ENCODE data around the gene CEACAM20. TPM values are rescaled to one million over a fixed set of nuclear protein-coding genes. Genes with fewer than 3 reads are reported as not detected.

The CEACAM20 gene
- total and polyA plus RNA-seq, 10 of the 15 experiments (the other 5 are each of a cell fraction or from before 2014, with no cell fraction given) = not detected

DNA sequence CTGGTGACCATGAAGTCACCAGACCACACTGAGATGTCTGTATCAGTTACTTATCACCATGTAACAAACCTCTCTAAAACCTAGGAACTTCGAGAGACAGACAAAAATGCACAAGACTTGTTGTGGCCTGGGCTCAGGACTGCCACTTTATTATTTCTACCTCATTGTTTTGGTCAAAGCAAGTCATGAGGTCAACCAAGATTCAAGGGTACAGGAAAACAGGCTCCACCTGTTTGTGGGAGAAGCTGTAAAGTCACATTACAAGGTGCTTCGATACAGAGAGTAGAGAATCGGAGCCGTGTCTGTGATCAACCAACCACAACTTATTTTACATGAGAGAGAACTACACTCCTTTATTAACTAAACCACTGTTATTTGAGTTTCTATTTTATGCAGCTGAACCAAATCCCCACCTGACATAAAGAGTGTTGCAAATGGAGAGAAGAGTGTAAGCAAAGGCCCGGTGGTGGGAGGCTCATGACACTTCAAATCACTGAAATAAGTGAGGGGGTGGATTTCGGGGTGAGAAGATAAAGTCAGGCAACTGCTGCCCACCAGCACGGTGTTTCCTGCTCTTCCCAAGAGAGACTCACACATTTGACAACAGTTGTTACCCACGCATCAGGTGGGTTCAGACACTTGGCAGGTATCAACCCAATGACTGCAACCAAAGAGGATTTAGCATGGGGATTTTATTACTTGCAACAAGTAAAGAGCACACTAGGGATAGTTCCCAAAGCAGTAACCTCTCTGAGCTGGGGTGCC is 44.9 kb upstream of the CEACAM20 start:
- Histone ChIP-seq H3K9me3 (replicated peaks; ENCODE audit: control insufficient read depth, insufficient read depth, low read length) (no peaks in the 10 kb centered on the region), H3K4me2 (ENCODE audit: control insufficient read depth, insufficient read depth) (no peak overlapping the region), H3K4me1 (ENCODE audit: control insufficient read depth, insufficient read depth, low read length) (no peaks in the 10 kb centered on the region), H4K20me1 (ENCODE audit: control insufficient read depth, insufficient read depth) (no peaks in the 10 kb centered on the region), H3K9ac (ENCODE audit: control insufficient read depth, insufficient read depth, low read length) (no peak overlapping the region), H3K36me3 (ENCODE audit: control insufficient read depth in 2 of 2, insufficient read depth in 2 of 2, low read length in 1 of 2) (no peaks in the 10 kb centered on the region), H3K27me3 (replicated peaks in 1 of 2; ENCODE audit: control insufficient read depth in 2 of 2, insufficient read depth in 2 of 2, low read length in 1 of 2) (no peaks in the 10 kb centered on the region; a peak in 1 of 4 replicates), H3K27ac (ENCODE audit: control insufficient read depth, insufficient read depth) (no peak overlapping the region), H3K4me3 (no peak overlapping the region), H2AFZ (ENCODE audit: control insufficient read depth, low read depth, low read length) (no peak overlapping the region), H3K79me2 (ENCODE audit: control insufficient read depth, insufficient read depth, low read length) (no peaks in the 10 kb centered on the region)
- POLR2A ChIA-PET = interaction anchor here (0.7 kb wide), 1 partner anchor 336 kb away, joined by 5 read pairs; no protein-coding TSS in a partner anchor
- no peak for DNase-seq (ENCODE audit: low read depth, low spot score)
- SMC1A ChIA-PET (ENCODE audit: uncharacterized antibody, unreplicated experiment) = interaction anchor here (1.7 to 1.8 kb wide), 2 partner anchors 82 to 83 kb away, joined by 3 to 5 read pairs; no protein-coding TSS in a partner anchor
- CTCF ChIA-PET = interaction anchor here (0.5 to 1.5 kb wide), 4 partner anchors 77 to 86 kb away, joined by 3 to 6 read pairs (median 4); no protein-coding TSS in a partner anchor
- WGBS (ENCODE audit: insufficient coverage, insufficient replicate concordance, low lambda C conversion rate, missing lambda C conversion rate) = 25% methylated on average over 8 of the region's 8 CpGs
- ATAC-seq = no peak
- BruUV-seq (replicated peaks) = no TSS peak
- intact Hi-C loops (cut with micrococcal nuclease; ENCODE audit: unreplicated experiment) (loop anchor here (5.0 kb wide), 1 partner anchor 83 kb away; no protein-coding TSS in a partner anchor), in situ Hi-C loops (cut with MboI) (loop anchor here (5.0 kb wide), 1 partner anchor 83 kb away; no protein-coding TSS in a partner anchor)
- RAD21 ChIA-PET (ENCODE audit: unreplicated experiment) = no interaction called here
- FAIRE-seq = no peak
- TF ChIP-seq FOS (IDR thresholded peaks at IDR 0.05; ENCODE audit: borderline replicate concordance, extremely low read depth, insufficient read length) (no peak), IKZF1 (conservative IDR thresholded peaks at IDR 0.05) (no peak), TCF7 (IDR thresholded peaks at IDR 0.05; ENCODE audit: borderline replicate concordance) (no peak), TAF1 (IDR thresholded peaks at IDR 0.05; ENCODE audit: borderline replicate concordance, low read depth, low read length) (no peak), SRF (IDR thresholded peaks at IDR 0.05; ENCODE audit: low read depth in 2 of 2, low read length in 2 of 2) (no peak), ZBED1 (IDR thresholded peaks at IDR 0.05; ENCODE audit: borderline replicate concordance) (no peak), ETV6 (conservative IDR thresholded peaks at IDR 0.05 in 1 of 2, IDR thresholded peaks at IDR 0.05 in 1 of 2; ENCODE audit: borderline replicate concordance in 1 of 2, low read depth in 1 of 2) (no peak), CHD1 (IDR thresholded peaks at IDR 0.05; ENCODE audit: low read depth, low read length) (no peak), EGR1 (IDR thresholded peaks at IDR 0.05; ENCODE audit: borderline replicate concordance in 1 of 2, low read depth in 2 of 2, low read length in 2 of 2) (no peak), RAD51 (IDR thresholded peaks at IDR 0.05) (no peak), KLF5 (IDR thresholded peaks at IDR 0.05; ENCODE audit: partially characterized antibody) (no peak), ZNF207 (IDR thresholded peaks at IDR 0.05; ENCODE audit: borderline replicate concordance) (no peak), SUPT20H (IDR thresholded peaks at IDR 0.05; ENCODE audit: borderline replicate concordance, control insufficient read depth, low read depth, low read length) (no peak), GABPA (IDR thresholded peaks at IDR 0.05; ENCODE audit: low read depth) (no peak), JUNB (IDR thresholded peaks at IDR 0.05) (no peak)
- TF ChIP-seq, protein P1, sequence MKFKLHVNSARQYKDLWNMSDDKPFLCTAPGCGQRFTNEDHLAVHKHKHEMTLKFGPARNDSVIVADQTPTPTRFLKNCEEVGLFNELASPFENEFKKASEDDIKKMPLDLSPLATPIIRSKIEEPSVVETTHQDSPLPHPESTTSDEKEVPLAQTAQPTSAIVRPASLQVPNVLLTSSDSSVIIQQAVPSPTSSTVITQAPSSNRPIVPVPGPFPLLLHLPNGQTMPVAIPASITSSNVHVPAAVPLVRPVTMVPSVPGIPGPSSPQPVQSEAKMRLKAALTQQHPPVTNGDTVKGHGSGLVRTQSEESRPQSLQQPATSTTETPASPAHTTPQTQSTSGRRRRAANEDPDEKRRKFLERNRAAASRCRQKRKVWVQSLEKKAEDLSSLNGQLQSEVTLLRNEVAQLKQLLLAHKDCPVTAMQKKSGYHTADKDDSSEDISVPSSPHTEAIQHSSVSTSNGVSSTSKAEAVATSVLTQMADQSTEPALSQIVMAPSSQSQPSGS (IDR thresholded peaks at IDR 0.05; ENCODE audit: low read length) = no peak
- TF ChIP-seq, protein P2, sequence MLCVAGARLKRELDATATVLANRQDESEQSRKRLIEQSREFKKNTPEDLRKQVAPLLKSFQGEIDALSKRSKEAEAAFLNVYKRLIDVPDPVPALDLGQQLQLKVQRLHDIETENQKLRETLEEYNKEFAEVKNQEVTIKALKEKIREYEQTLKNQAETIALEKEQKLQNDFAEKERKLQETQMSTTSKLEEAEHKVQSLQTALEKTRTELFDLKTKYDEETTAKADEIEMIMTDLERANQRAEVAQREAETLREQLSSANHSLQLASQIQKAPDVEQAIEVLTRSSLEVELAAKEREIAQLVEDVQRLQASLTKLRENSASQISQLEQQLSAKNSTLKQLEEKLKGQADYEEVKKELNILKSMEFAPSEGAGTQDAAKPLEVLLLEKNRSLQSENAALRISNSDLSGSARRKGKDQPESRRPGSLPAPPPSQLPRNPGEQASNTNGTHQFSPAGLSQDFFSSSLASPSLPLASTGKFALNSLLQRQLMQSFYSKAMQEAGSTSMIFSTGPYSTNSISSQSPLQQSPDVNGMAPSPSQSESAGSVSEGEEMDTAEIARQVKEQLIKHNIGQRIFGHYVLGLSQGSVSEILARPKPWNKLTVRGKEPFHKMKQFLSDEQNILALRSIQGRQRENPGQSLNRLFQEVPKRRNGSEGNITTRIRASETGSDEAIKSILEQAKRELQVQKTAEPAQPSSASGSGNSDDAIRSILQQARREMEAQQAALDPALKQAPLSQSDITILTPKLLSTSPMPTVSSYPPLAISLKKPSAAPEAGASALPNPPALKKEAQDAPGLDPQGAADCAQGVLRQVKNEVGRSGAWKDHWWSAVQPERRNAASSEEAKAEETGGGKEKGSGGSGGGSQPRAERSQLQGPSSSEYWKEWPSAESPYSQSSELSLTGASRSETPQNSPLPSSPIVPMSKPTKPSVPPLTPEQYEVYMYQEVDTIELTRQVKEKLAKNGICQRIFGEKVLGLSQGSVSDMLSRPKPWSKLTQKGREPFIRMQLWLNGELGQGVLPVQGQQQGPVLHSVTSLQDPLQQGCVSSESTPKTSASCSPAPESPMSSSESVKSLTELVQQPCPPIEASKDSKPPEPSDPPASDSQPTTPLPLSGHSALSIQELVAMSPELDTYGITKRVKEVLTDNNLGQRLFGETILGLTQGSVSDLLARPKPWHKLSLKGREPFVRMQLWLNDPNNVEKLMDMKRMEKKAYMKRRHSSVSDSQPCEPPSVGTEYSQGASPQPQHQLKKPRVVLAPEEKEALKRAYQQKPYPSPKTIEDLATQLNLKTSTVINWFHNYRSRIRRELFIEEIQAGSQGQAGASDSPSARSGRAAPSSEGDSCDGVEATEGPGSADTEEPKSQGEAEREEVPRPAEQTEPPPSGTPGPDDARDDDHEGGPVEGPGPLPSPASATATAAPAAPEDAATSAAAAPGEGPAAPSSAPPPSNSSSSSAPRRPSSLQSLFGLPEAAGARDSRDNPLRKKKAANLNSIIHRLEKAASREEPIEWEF (IDR thresholded peaks at IDR 0.05; ENCODE audit: insufficient replicate concordance, low read depth, low read length) = no peak

Measured in GM12878 (cell line).